GM19099 (cell line): Measurements from ENCODE around the gene SHC2.

Experiments used
- POLR2A ChIP-seq: IDR thresholded peaks from 3 replicates; pipeline ENCODE4 v1.6.1; 2011; ENCODE audit warnings: low read depth; ENCODE audit not compliant: insufficient read length; ENCODE audit errors: extremely low read depth

The SHC2 gene

GRCh38 chr19:483332-484072 is 22.7 kb upstream of the SHC2 start:
- no peak for TF ChIP-seq POLR2A

GRCh38 chr19:482186-483041 is 21.6 kb upstream of the SHC2 start:
- no peak for TF ChIP-seq POLR2A

- TF ChIP-seq POLR2A: no peak
Observed at GRCh38 chr19:480016-480855, 19.4 kb upstream of the SHC2 start.

- TF ChIP-seq POLR2A: no peak
Observed at GRCh38 chr19:478976-479375, 18.1 kb upstream of the SHC2 start.

- TF ChIP-seq POLR2A: no peak
Observed at GRCh38 chr19:478236-478903, 17.5 kb upstream of the SHC2 start.

- TF ChIP-seq POLR2A: no peak
Observed at GRCh38 chr19:475360-475759, 14.5 kb upstream of the SHC2 start.

GRCh38 chr19:474126-475078 is 13.6 kb upstream of the SHC2 start:
- TF ChIP-seq POLR2A: no peak

GRCh38 chr19:472005-472858 is 11.4 kb upstream of the SHC2 start:
- TF ChIP-seq POLR2A: no peak

- TF ChIP-seq POLR2A: no peak
Observed at GRCh38 chr19:470701-471100, 9.9 kb upstream of the SHC2 start.

GRCh38 chr19:469833-470232 is 9.0 kb upstream of the SHC2 start:
- no peak for TF ChIP-seq POLR2A

- TF ChIP-seq POLR2A: no peak
Observed at GRCh38 chr19:468587-469256, 7.9 kb upstream of the SHC2 start.

GRCh38 chr19:467554-467953 is 6.7 kb upstream of the SHC2 start:
- no peak for TF ChIP-seq POLR2A
